Naive B cell (primary cell): Measurements from ENCODE around the gene ONECUT3. TPM values are rescaled to one million over a fixed set of nuclear protein-coding genes. Genes with fewer than 3 reads are reported as not detected.

Experiments used
- ATAC-seq, 2 donors: fragments of 150-1000 bp; cut with Tn5 transposase; 2 replicates each; pipeline ENCODE4 v1.10.0; 2021; ENCODE audit warnings: low read depth in 2 of 2, mild to moderate bottlenecking in 2 of 2, moderate library complexity in 2 of 2
- DNase-seq: peaks from one replicate; pipeline ENCODE4 v3.0.0; 2022
- H3K27ac Mint-ChIP-seq, 6 donors: one replicate each; pipeline ENCODE4 v1.8.0; 2020 to 2022; ENCODE audit warnings: mild to moderate bottlenecking in 6 of 6, mixed read lengths in 6 of 6, moderate library complexity in 5 of 6, inconsistent platforms in 2 of 6
- H3K27me3 Mint-ChIP-seq, 3 donors: one replicate each; pipeline ENCODE4 v1.8.0; 2021 to 2022; ENCODE audit warnings: mixed read lengths in 3 of 3, mild to moderate bottlenecking in 1 of 3
- H3K36me3 Mint-ChIP-seq, 2 donors: one replicate each; pipeline ENCODE4 v1.8.0; 2020 to 2022; ENCODE audit warnings: mixed read lengths in 2 of 2, inconsistent platforms in 1 of 2, mild to moderate bottlenecking in 1 of 2
- H3K4me1 Mint-ChIP-seq, 3 donors: one replicate each; pipeline ENCODE4 v1.8.0; 2020 to 2022; ENCODE audit warnings: mixed read lengths in 3 of 3, inconsistent platforms in 1 of 3, mild to moderate bottlenecking in 1 of 3, moderate library complexity in 1 of 3
- H3K4me3 Mint-ChIP-seq, 8 donors: one replicate each; pipeline ENCODE4 v1.8.0; 2020 to 2022; ENCODE audit warnings: mild to moderate bottlenecking in 8 of 8, mixed read lengths in 8 of 8, moderate library complexity in 8 of 8, inconsistent platforms in 2 of 8
- H3K9me3 Mint-ChIP-seq, 7 donors: one replicate each; pipeline ENCODE4 v1.8.0; 2020 to 2022; ENCODE audit warnings: mixed read lengths in 7 of 7, mild to moderate bottlenecking in 5 of 7, inconsistent platforms in 2 of 7, moderate library complexity in 1 of 7
- polyA plus RNA-seq, 6 donors: library from polyadenylated mRNA; unstranded; fragments of 300-500 nt; fragmentation: Illumina TruSeq; gene quantifications; one replicate each; pipeline ENCODE4 v1.2.3, GENCODE V29; 2021; ENCODE audit warnings: low read depth in 6 of 6

Gene ONECUT3
- polyA plus RNA-seq, 6 donors from 2014 or later = not detected

- H3K27me3 Mint-ChIP-seq = peaks cover 33 to 87% (median 73%) of the 10 kb centered on the region in 3 donors
- no peak overlapping the region for H3K27ac Mint-ChIP-seq
- peaks cover 4 to 26% of the 10 kb centered on the region in 2 donors for H3K36me3 Mint-ChIP-seq
- peaks cover 4 to 11% (median 10%) of the 10 kb centered on the region in 3 donors for H3K4me1 Mint-ChIP-seq
- H3K4me3 Mint-ChIP-seq = no peak overlapping the region
- ATAC-seq (no peak), DNase-seq (no peak)
- peaks cover 10 to 27% (median 20%) of the 10 kb centered on the region in 7 donors for H3K9me3 Mint-ChIP-seq
Measured at GRCh38 chr19:1770866-1771576, 17.7 kb downstream of the ONECUT3 start.

GRCh38 chr19:1773184-1773583, 19.9 kb downstream of the ONECUT3 start:
- Mint-ChIP-seq H3K36me3 (peaks cover 4 to 35% of the 10 kb centered on the region in 2 donors), H3K27me3 (peaks cover 41 to 87% (median 77%) of the 10 kb centered on the region in 3 donors), H3K4me1 (peaks cover 5 to 10% (median 7%) of the 10 kb centered on the region in 3 donors), H3K4me3 (peak overlapping the region in 2 of 8 donors; percentile 11 to 79), H3K9me3 (peaks cover 10 to 27% (median 23%) of the 10 kb centered on the region in 7 donors), H3K27ac (no peak overlapping the region)
- ATAC-seq (no peak), DNase-seq (no peak)

GRCh38 chr19:1774989-1775772, 21.9 kb downstream of the ONECUT3 start:
- Mint-ChIP-seq H3K27ac (peak overlapping the region in 1 of 6 donors; percentile 74), H3K9me3 (peaks cover 10 to 24% (median 21%) of the 10 kb centered on the region in 7 donors), H3K4me3 (no peak overlapping the region), H3K27me3 (peaks cover 46 to 87% (median 79%) of the 10 kb centered on the region in 3 donors), H3K36me3 (peaks cover 2 to 28% of the 10 kb centered on the region in 2 donors), H3K4me1 (peaks cover 4 to 15% (median 10%) of the 10 kb centered on the region in 3 donors)
- DNase-seq = no peak
- ATAC-seq = no peak

DNA sequence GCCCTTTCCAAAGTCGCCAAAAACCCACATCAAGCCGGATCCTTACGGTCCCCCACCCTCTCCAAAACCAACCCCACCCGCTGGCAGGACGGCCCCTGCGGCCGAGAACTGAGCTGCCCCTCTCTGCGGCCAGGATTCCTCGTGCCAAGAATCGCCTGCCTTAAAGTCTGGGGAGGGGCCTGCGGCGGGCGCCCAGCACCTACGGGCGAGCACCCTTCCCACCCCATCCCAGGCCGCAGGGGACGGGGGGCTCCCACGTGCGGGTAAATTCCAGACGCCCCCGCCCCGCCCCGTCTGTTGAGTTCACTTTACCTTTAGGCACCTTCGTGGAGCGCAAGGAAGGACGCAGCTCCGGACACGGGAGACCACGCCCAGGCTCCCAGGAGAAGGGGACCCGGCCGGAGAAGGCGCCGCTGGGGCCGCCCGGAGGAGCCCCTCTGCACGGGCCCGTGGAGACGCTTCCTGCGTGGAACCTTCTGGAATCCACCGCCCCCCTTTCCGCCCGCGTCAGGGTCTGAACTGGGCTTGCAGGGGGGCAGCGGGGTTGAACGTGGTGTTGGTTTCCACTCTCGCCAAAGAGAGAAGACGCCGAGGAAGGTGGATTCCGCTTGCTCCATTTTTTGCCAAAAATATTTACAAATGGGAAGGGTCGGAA, 22.8 kb downstream of the ONECUT3 start:
- peaks cover 0 to 20% of the 10 kb centered on the region in 2 donors for H3K36me3 Mint-ChIP-seq
- peaks cover 46 to 87% (median 79%) of the 10 kb centered on the region in 3 donors for H3K27me3 Mint-ChIP-seq
- peaks cover 4 to 15% (median 10%) of the 10 kb centered on the region in 3 donors for H3K4me1 Mint-ChIP-seq
- DNase-seq = no peak
- peak overlapping the region in 1 of 8 donors; percentile 54 for H3K4me3 Mint-ChIP-seq
- H3K9me3 Mint-ChIP-seq = peaks cover 2 to 19% (median 15%) of the 10 kb centered on the region in 7 donors
- H3K27ac Mint-ChIP-seq = peak overlapping the region in 1 of 6 donors; percentile 52
- no peak for ATAC-seq

- H3K27me3 Mint-ChIP-seq = peaks cover 41 to 86% (median 78%) of the 10 kb centered on the region in 3 donors
- no peak for ATAC-seq
- peaks cover 0 to 16% of the 10 kb centered on the region in 2 donors for H3K36me3 Mint-ChIP-seq
- H3K27ac Mint-ChIP-seq = no peak overlapping the region
- peak overlapping the region in 2 of 8 donors; percentile 2 to 50 for H3K4me3 Mint-ChIP-seq
- peaks cover 0 to 18% (median 11%) of the 10 kb centered on the region in 7 donors for H3K9me3 Mint-ChIP-seq
- no peak for DNase-seq
- peaks cover 4 to 15% (median 10%) of the 10 kb centered on the region in 3 donors for H3K4me1 Mint-ChIP-seq
Measured at GRCh38 chr19:1776606-1777147, 23.4 kb downstream of the ONECUT3 start.

DNA sequence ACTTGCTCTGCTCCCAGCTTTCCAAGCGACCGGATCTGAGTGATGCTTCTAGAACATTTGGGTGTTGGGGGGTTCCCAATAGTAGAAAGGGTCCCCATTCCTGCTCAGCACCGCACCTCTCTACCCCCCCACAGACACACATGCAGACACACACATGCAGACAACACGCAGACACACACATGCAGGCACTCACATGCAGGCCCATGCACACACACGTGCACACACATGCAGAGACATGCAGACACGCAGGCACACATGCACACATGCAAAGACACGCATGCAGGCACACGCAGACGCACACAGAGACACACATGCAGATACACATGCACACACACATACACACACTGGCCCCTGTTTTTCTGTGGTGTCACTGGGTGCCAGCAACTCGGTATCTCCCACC, 23.8 kb downstream of the ONECUT3 start:
- H3K36me3 Mint-ChIP-seq = peaks cover 0 to 16% of the 10 kb centered on the region in 2 donors
- H3K4me3 Mint-ChIP-seq = peak overlapping the region in 1 of 8 donors; percentile 2
- DNase-seq (no peak), ATAC-seq (no peak)
- peaks cover 0 to 18% (median 10%) of the 10 kb centered on the region in 7 donors for H3K9me3 Mint-ChIP-seq
- H3K4me1 Mint-ChIP-seq = peaks cover 4 to 15% (median 10%) of the 10 kb centered on the region in 3 donors
- peaks cover 41 to 89% (median 76%) of the 10 kb centered on the region in 3 donors for H3K27me3 Mint-ChIP-seq
- H3K27ac Mint-ChIP-seq = peak overlapping the region in 2 of 6 donors; percentile 3 to 72

DNA sequence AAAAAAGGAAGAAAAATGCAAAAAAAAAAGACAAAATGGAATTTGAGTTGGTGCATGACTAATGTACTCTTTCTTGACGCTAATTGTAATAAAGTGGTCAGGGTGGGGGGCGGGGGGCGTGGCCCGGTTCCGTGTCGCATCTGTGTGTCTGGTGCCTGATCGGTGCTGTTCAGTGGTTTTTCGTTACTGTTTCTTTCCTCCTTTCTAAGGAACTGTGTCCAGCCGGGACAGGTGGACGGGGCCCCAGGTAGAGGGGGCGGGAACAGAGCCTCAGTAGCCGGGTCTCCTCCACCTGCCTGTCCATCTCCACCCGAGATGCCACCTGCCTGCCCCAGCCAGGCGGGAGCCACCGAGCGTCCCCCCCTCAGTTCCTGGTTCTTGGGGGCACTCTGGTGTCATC, 26.3 kb downstream of the ONECUT3 start:
- Mint-ChIP-seq H3K27me3 (peaks cover 34 to 85% (median 68%) of the 10 kb centered on the region in 3 donors), H3K4me1 (peaks cover 9 to 21% (median 16%) of the 10 kb centered on the region in 3 donors), H3K36me3 (peaks cover 0 to 10% of the 10 kb centered on the region in 2 donors), H3K9me3 (peaks cover 0 to 25% (median 12%) of the 10 kb centered on the region in 7 donors), H3K27ac (peak overlapping the region in 1 of 6 donors; percentile 40), H3K4me3 (no peak overlapping the region)
- ATAC-seq (no peak), DNase-seq (no peak)

DNA sequence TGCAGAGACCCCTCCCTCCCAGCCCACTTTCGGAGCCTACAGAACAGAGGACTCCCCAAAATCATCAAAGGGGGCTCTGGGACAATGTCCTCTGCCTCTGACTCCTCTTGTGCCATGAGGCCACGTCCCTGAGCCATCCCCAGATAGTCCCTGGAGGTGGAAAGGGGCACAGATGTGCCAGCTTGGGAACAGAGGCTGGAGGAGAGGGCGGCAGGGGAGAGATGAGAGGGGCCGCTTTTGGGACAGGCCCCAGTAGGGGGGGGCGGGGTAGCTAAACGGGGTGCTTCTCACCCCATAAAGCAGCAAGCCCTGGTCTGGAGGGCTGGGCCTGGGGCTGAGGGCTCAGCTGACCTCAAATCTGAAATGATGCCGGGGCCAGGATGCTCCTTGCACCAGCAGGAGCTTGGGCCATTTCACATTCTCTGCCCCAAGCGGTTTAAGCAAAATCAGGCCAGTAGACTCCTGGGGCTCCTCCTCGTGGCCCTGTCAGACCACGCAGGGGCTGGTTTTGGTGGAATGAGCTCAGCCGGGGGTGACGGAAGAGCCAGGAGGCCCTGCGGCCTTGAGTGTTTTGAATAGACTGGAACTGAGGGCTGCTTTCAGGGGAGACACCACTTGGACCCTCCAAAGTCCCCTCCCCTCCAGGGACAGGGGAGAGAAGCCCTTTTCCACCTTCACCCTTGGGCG, 27.1 kb downstream of the ONECUT3 start:
- Mint-ChIP-seq H3K27me3 (peaks cover 34 to 84% (median 62%) of the 10 kb centered on the region in 3 donors), H3K4me3 (no peak overlapping the region), H3K36me3 (peaks cover 0 to 10% of the 10 kb centered on the region in 2 donors), H3K9me3 (peaks cover 0 to 25% (median 12%) of the 10 kb centered on the region in 7 donors), H3K27ac (no peak overlapping the region), H3K4me1 (peaks cover 9 to 21% (median 16%) of the 10 kb centered on the region in 3 donors)
- ATAC-seq = no peak
- no peak for DNase-seq

DNA sequence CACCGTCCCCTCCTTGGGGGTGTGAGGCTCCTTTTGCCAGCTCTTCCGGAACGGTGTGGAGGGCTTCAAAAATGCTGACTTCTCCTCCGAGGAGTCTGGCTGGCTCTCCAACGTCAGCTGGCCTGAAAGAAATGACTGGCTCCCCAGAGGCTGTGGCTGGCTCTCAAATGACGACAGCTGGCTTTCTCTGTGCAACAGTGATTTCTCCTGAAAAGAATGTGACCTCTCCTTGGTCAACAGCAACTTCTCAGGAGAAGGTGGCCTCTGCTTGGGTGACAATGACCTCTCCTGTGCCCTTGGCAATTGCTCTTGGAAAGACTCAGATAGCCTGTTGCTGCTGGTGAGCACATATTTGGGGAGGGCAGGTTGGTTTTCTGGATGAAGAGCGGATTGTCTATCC, 29.2 kb downstream of the ONECUT3 start:
- no peaks in the 10 kb centered on the region for H3K36me3 Mint-ChIP-seq
- H3K9me3 Mint-ChIP-seq = peaks cover 0 to 23% (median 12%) of the 10 kb centered on the region in 7 donors
- DNase-seq (no peak), ATAC-seq (no peak)
- peaks cover 34 to 82% (median 68%) of the 10 kb centered on the region in 3 donors for H3K27me3 Mint-ChIP-seq
- H3K27ac Mint-ChIP-seq = peak overlapping the region in 1 of 6 donors; percentile 38
- H3K4me1 Mint-ChIP-seq = peaks cover 5 to 12% (median 11%) of the 10 kb centered on the region in 3 donors
- H3K4me3 Mint-ChIP-seq = no peak overlapping the region

DNA sequence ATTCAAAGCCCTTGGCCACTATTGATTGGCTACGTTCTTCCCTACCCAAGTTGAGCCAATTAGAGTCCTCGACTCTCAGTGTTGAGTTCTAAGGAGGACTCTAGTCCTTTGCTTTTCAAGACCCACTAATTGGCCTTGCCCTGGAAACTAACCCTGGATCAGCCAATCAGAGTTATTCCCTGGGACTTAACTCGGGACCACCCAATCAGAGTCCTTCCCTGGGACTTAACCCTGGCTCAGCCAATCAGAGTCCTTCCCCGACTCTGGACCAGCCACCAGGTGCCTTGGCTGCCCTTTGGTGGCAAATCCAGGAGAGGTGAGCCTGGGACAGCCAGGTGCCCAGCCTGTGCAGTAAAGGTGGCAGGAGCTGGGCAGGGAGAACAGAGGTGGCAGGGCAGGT, 30.0 kb downstream of the ONECUT3 start:
- peaks cover 0 to 23% (median 12%) of the 10 kb centered on the region in 7 donors for H3K9me3 Mint-ChIP-seq
- H3K27ac Mint-ChIP-seq = no peak overlapping the region
- ATAC-seq (no peak), DNase-seq (no peak)
- peaks cover 5 to 12% (median 11%) of the 10 kb centered on the region in 3 donors for H3K4me1 Mint-ChIP-seq
- H3K36me3 Mint-ChIP-seq = no peaks in the 10 kb centered on the region
- H3K27me3 Mint-ChIP-seq = peaks cover 34 to 82% (median 65%) of the 10 kb centered on the region in 3 donors
- no peak overlapping the region for H3K4me3 Mint-ChIP-seq

GRCh38 chr19:1783874-1784273, 30.6 kb downstream of the ONECUT3 start:
- ATAC-seq (peak; percentile 68 to 71), DNase-seq (no peak)
- Mint-ChIP-seq H3K27ac (no peak overlapping the region), H3K4me3 (peak overlapping the region in 1 of 8 donors; percentile 5), H3K9me3 (peaks cover 0 to 23% (median 12%) of the 10 kb centered on the region in 7 donors), H3K36me3 (no peaks in the 10 kb centered on the region), H3K27me3 (peaks cover 34 to 82% (median 60%) of the 10 kb centered on the region in 3 donors), H3K4me1 (peaks cover 5 to 12% (median 11%) of the 10 kb centered on the region in 3 donors)

DNA sequence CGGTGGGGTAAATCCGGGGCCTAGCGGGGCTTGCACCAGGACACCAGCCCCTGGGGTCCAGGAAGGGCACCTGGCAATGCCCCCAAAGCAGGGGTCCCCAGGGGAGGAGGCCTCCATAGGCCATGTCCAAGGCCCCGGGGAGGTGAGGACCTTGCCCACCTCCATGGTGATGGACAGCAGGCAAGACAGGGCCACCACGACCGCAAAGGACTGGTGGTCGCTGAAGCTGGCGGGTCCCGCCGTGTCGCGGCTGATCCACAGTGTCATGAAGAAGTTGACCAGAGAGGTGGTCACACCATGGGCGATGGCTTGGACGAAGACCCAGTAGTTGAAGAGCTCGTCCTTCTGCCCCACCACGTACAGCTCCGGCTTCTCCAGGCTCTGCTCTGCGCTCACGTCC, 32.0 kb downstream of the ONECUT3 start:
- no peaks in the 10 kb centered on the region for H3K36me3 Mint-ChIP-seq
- no peak overlapping the region for H3K4me3 Mint-ChIP-seq
- H3K27me3 Mint-ChIP-seq = peaks cover 24 to 74% (median 46%) of the 10 kb centered on the region in 3 donors
- H3K27ac Mint-ChIP-seq = no peak overlapping the region
- ATAC-seq (no peak), DNase-seq (no peak)
- peaks cover 5 to 6% (median 6%) of the 10 kb centered on the region in 3 donors for H3K4me1 Mint-ChIP-seq
- H3K9me3 Mint-ChIP-seq = peaks cover 0 to 23% (median 12%) of the 10 kb centered on the region in 7 donors
